Adipocyte (in vitro differentiated cells): ENCODE measurements around the gene LRRC49.
"Not testable (repeated sequence)": the region's sequence is repeated elsewhere in the genome, so short reads cannot be mapped to it uniquely, and the experiment has no call there.

Experiments used
- DNase-seq: peaks from one replicate; pipeline ENCODE4 v3.0.0-alpha.2; 2015; ENCODE audit warnings: low read depth
- H3K27me3 ChIP-seq: replicated peaks from 2 replicates; pipeline ENCODE4 v1.7.0; 2013; ENCODE audit warnings: mild to moderate bottlenecking, low read length, moderate library complexity; ENCODE audit not compliant: control insufficient read depth, insufficient read depth
- H3K36me3 ChIP-seq: 2 replicates; pipeline ENCODE4 v1.7.0; 2013; ENCODE audit warnings: low read length, mild to moderate bottlenecking, moderate library complexity; ENCODE audit not compliant: control insufficient read depth, insufficient read depth, severe bottlenecking
- H3K4me1 ChIP-seq: 2 replicates; pipeline ENCODE4 v1.7.0; 2013; ENCODE audit warnings: mild to moderate bottlenecking, low read length, moderate library complexity; ENCODE audit not compliant: control insufficient read depth, insufficient read depth
- H3K4me3 ChIP-seq: 2 replicates; pipeline ENCODE4 v1.7.0; 2013; ENCODE audit warnings: mild to moderate bottlenecking, low read length, moderate library complexity
- H3K9ac ChIP-seq: 2 replicates; pipeline ENCODE4 v1.7.0; 2013; ENCODE audit warnings: mild to moderate bottlenecking, low read length, moderate library complexity
- H3K9me3 ChIP-seq: 2 replicates; pipeline ENCODE4 v1.7.0; 2013; ENCODE audit warnings: mild to moderate bottlenecking, low read length, moderate library complexity; ENCODE audit not compliant: control insufficient read depth

LRRC49 gene

GRCh38 chr15:70871490-70871889, 21.1 kb upstream of the LRRC49 start:
- not testable (repeated sequence) for H3K4me3 ChIP-seq, H3K27me3 ChIP-seq, DNase-seq, H3K9me3 ChIP-seq, H3K36me3 ChIP-seq, H3K9ac ChIP-seq
- H3K4me1 ChIP-seq: peaks cover 39% of the 10 kb centered on the region

- peaks cover 21% of the 10 kb centered on the region for H3K4me1 ChIP-seq
- no peaks in the 10 kb centered on the region for H3K36me3 ChIP-seq
- H3K4me3 ChIP-seq: no peak overlapping the region
- no peaks in the 10 kb centered on the region for H3K9me3 ChIP-seq
- DNase-seq: no peak
- H3K9ac ChIP-seq: no peak overlapping the region
- H3K27me3 ChIP-seq: no peaks in the 10 kb centered on the region
Measured at GRCh38 chr15:70873232-70874054, 19.2 kb upstream of the LRRC49 start.

GRCh38 chr15:70875001-70875782, 17.4 kb upstream of the LRRC49 start:
- H3K27me3 ChIP-seq: no peaks in the 10 kb centered on the region
- peak; percentile 82 for DNase-seq
- no peaks in the 10 kb centered on the region for H3K36me3 ChIP-seq
- peaks cover 12% of the 10 kb centered on the region for H3K4me1 ChIP-seq
- H3K9ac ChIP-seq: peak overlapping the region; percentile 39
- H3K4me3 ChIP-seq: no peak overlapping the region
- no peaks in the 10 kb centered on the region for H3K9me3 ChIP-seq

GRCh38 chr15:70876011-70876410, 16.6 kb upstream of the LRRC49 start:
- H3K4me3 ChIP-seq: no peak overlapping the region
- no peaks in the 10 kb centered on the region for H3K36me3 ChIP-seq
- H3K27me3 ChIP-seq: no peaks in the 10 kb centered on the region
- no peak overlapping the region for H3K9ac ChIP-seq
- no peak for DNase-seq
- no peaks in the 10 kb centered on the region for H3K9me3 ChIP-seq
- peaks cover 6% of the 10 kb centered on the region for H3K4me1 ChIP-seq

GRCh38 chr15:70876683-70877082, 15.9 kb upstream of the LRRC49 start:
- Histone ChIP-seq H3K4me3 (no peak overlapping the region), H3K9me3 (no peaks in the 10 kb centered on the region), H3K4me1 (peaks cover 6% of the 10 kb centered on the region), H3K36me3 (no peaks in the 10 kb centered on the region), H3K27me3 (no peaks in the 10 kb centered on the region), H3K9ac (no peak overlapping the region)
- no peak for DNase-seq

GRCh38 chr15:70879401-70879800, 13.2 kb upstream of the LRRC49 start:
- no peaks in the 10 kb centered on the region for H3K9me3 ChIP-seq
- H3K4me1 ChIP-seq: peaks cover 6% of the 10 kb centered on the region
- H3K4me3 ChIP-seq: no peak overlapping the region
- H3K9ac ChIP-seq: no peak overlapping the region
- peak; percentile 50 for DNase-seq
- H3K36me3 ChIP-seq: no peaks in the 10 kb centered on the region
- H3K27me3 ChIP-seq: no peaks in the 10 kb centered on the region

- DNase-seq: peak; percentile 18
- Histone ChIP-seq H3K4me1 (peaks cover 6% of the 10 kb centered on the region), H3K9ac (no peak overlapping the region), H3K9me3 (no peaks in the 10 kb centered on the region), H3K27me3 (no peaks in the 10 kb centered on the region), H3K36me3 (no peaks in the 10 kb centered on the region), H3K4me3 (no peak overlapping the region)
Measured at GRCh38 chr15:70880781-70881180, 11.8 kb upstream of the LRRC49 start.

- no peak for DNase-seq
- Histone ChIP-seq H3K4me1 (peaks cover 6% of the 10 kb centered on the region), H3K27me3 (no peaks in the 10 kb centered on the region), H3K36me3 (no peaks in the 10 kb centered on the region), H3K9ac (no peak overlapping the region), H3K9me3 (no peaks in the 10 kb centered on the region), H3K4me3 (no peak overlapping the region)
Measured at GRCh38 chr15:70882361-70882760, 10.3 kb upstream of the LRRC49 start.

GRCh38 chr15:70892912-70893560, 410 bp downstream of the LRRC49 start:
- DNase-seq: peak; percentile 83
- peak overlapping the region; percentile 86 for H3K4me3 ChIP-seq
- H3K9ac ChIP-seq: peak overlapping the region; percentile 84
- peaks cover 8% of the 10 kb centered on the region for H3K4me1 ChIP-seq
- H3K36me3 ChIP-seq: no peaks in the 10 kb centered on the region
- H3K9me3 ChIP-seq: no peaks in the 10 kb centered on the region
- H3K27me3 ChIP-seq: no peaks in the 10 kb centered on the region

- Histone ChIP-seq H3K9me3 (no peaks in the 10 kb centered on the region), H3K9ac (no peak overlapping the region), H3K4me1 (peaks cover 17% of the 10 kb centered on the region), H3K27me3 (no peaks in the 10 kb centered on the region), H3K36me3 (no peaks in the 10 kb centered on the region), H3K4me3 (no peak overlapping the region)
- DNase-seq: peak; percentile 77
Measured at GRCh38 chr15:70902107-70902506, 9.5 kb downstream of the LRRC49 start.

- H3K9me3 ChIP-seq: peaks cover 12% of the 10 kb centered on the region
- H3K27me3 ChIP-seq: no peaks in the 10 kb centered on the region
- peaks cover 15% of the 10 kb centered on the region for H3K4me1 ChIP-seq
- H3K4me3 ChIP-seq: no peak overlapping the region
- H3K36me3 ChIP-seq: no peaks in the 10 kb centered on the region
- peak overlapping the region; percentile 54 for H3K9ac ChIP-seq
- peak; percentile 74 for DNase-seq
Measured at GRCh38 chr15:70906842-70907241, 14.2 kb downstream of the LRRC49 start.
